WI38 (cell line): ENCODE measurements around the gene BPIFB6.

Experiments used
- H3K4me3 ChIP-seq: 2 replicates; pipeline ENCODE4 v1.5.1; 2011; ENCODE audit warnings: low read depth, mild to moderate bottlenecking, control low read depth, low read length
- CTCF ChIP-seq: IDR thresholded peaks from 2 replicates; pipeline ENCODE4 v1.5.1; 2012; ENCODE audit warnings: low read depth, mild to moderate bottlenecking, control low read depth, low read length

BPIFB6 gene

GRCh38 chr20:33024243-33024560, 7.2 kb upstream of the BPIFB6 start:
- no peak for TF ChIP-seq CTCF

GRCh38 chr20:33024609-33025317, 6.7 kb upstream of the BPIFB6 start:
- no peak for TF ChIP-seq CTCF
- H3K4me3 ChIP-seq: no peak overlapping the region

More at GRCh38 chr20:33024243-33024560, 7.2 kb upstream of the BPIFB6 start:
- no peak overlapping the region for H3K4me3 ChIP-seq

GRCh38 chr20:33025318-33025876, 6.1 kb upstream of the BPIFB6 start:
- no peak overlapping the region for H3K4me3 ChIP-seq
- no peak for TF ChIP-seq CTCF

- TF ChIP-seq CTCF: no peak
- no peak overlapping the region for H3K4me3 ChIP-seq
Observed at GRCh38 chr20:33026072-33026778, 5.2 kb upstream of the BPIFB6 start.

- H3K4me3 ChIP-seq: no peak overlapping the region
- TF ChIP-seq CTCF: no peak
Observed at GRCh38 chr20:33026779-33027759, 4.4 kb upstream of the BPIFB6 start.

- no peak for TF ChIP-seq CTCF
- no peak overlapping the region for H3K4me3 ChIP-seq
Observed at GRCh38 chr20:33027769-33028751, 3.4 kb upstream of the BPIFB6 start.
